Measurements from ENCODE around the gene NDUFC2. TPM values are rescaled to one million over a fixed set of nuclear protein-coding genes. Genes with fewer than 3 reads are reported as not detected.
"Not testable (repeated sequence)": the region's sequence is repeated elsewhere in the genome, so short reads cannot be mapped to it uniquely, and the experiment has no call there.

NDUFC2 gene
- total and polyA plus RNA-seq, 9 donors = 140 to 207 (median 171) TPM

GRCh38 chr11:78059749-78060328, 19.8 kb downstream of the NDUFC2 start:
- H3K4me1 ChIP-seq (ENCODE audit: control insufficient read depth, insufficient read depth, low read length) = peaks cover 25% of the 10 kb centered on the region
- H3K9me3 ChIP-seq (replicated peaks; ENCODE audit: control insufficient read depth, low read depth, low read length); H3K27ac ChIP-seq (ENCODE audit: low read length); H3K27me3 ChIP-seq (ENCODE audit: control insufficient read depth, insufficient read depth, low read length); H3K36me3 ChIP-seq (ENCODE audit: control insufficient read depth, insufficient read depth, low read length); H3K4me3 ChIP-seq (ENCODE audit: low read length); DNase-seq: not testable (repeated sequence)
- WGBS (ENCODE audit: insufficient coverage) = 89% methylated on average over 3 of the region's 9 CpGs

- WGBS (ENCODE audit: insufficient coverage) = 80% methylated on average over 8 of the region's 10 CpGs
- H3K27me3 ChIP-seq (ENCODE audit: control insufficient read depth, insufficient read depth, low read length) = no peaks in the 10 kb centered on the region
- no peak overlapping the region for H3K4me3 ChIP-seq (ENCODE audit: low read length)
- H3K9me3 ChIP-seq (replicated peaks; ENCODE audit: control insufficient read depth, low read depth, low read length) = no peaks in the 10 kb centered on the region
- no peak for DNase-seq
- peaks cover 12% of the 10 kb centered on the region for H3K4me1 ChIP-seq (ENCODE audit: control insufficient read depth, insufficient read depth, low read length)
- no peaks in the 10 kb centered on the region for H3K36me3 ChIP-seq (ENCODE audit: control insufficient read depth, insufficient read depth, low read length)
- no peak overlapping the region for H3K27ac ChIP-seq (ENCODE audit: low read length)
Measured at GRCh38 chr11:78057462-78058055, 22.1 kb downstream of the NDUFC2 start.

DNA sequence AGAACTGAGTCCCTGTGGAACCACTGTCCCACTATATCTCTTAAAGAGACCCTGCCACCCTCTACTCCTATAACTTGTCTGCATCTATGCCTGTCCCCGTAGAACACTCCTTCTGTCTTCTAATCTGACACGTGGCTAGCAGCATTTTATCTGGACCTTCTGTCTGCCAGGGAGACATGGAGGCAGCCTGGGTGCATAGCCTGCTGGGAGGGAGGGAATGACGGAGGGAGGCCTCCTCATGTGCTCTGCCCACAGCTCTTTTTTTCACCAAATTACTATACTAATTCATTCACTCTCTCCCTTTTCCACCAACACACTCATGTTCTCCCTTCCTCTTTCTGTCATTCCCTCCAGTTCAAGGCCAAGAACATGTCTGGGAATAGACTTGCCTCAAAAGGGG, 23.6 kb downstream of the NDUFC2 start:
- H3K36me3 ChIP-seq (ENCODE audit: control insufficient read depth, insufficient read depth, low read length) = no peaks in the 10 kb centered on the region
- 72% methylated on average over 2 of the region's 3 CpGs for WGBS (ENCODE audit: insufficient coverage)
- DNase-seq = no peak
- H3K9me3 ChIP-seq (replicated peaks; ENCODE audit: control insufficient read depth, low read depth, low read length) = no peaks in the 10 kb centered on the region
- peaks cover 3% of the 10 kb centered on the region for H3K4me1 ChIP-seq (ENCODE audit: control insufficient read depth, insufficient read depth, low read length)
- H3K27ac ChIP-seq (ENCODE audit: low read length) = no peak overlapping the region
- no peaks in the 10 kb centered on the region for H3K27me3 ChIP-seq (ENCODE audit: control insufficient read depth, insufficient read depth, low read length)
- no peak overlapping the region for H3K4me3 ChIP-seq (ENCODE audit: low read length)

- WGBS (ENCODE audit: insufficient coverage) = 89% methylated on average over 4 of the region's 4 CpGs
- H3K36me3 ChIP-seq (ENCODE audit: control insufficient read depth, insufficient read depth, low read length) = no peaks in the 10 kb centered on the region
- no peak overlapping the region for H3K27ac ChIP-seq (ENCODE audit: low read length)
- DNase-seq = no peak
- no peak overlapping the region for H3K4me3 ChIP-seq (ENCODE audit: low read length)
- H3K9me3 ChIP-seq (replicated peaks; ENCODE audit: control insufficient read depth, low read depth, low read length) = no peaks in the 10 kb centered on the region
- H3K4me1 ChIP-seq (ENCODE audit: control insufficient read depth, insufficient read depth, low read length) = no peaks in the 10 kb centered on the region
- no peaks in the 10 kb centered on the region for H3K27me3 ChIP-seq (ENCODE audit: control insufficient read depth, insufficient read depth, low read length)
Measured at GRCh38 chr11:78054971-78055370, 24.7 kb downstream of the NDUFC2 start.

GRCh38 chr11:78050964-78051831, 28.5 kb downstream of the NDUFC2 start:
- peaks cover 3% of the 10 kb centered on the region for H3K4me1 ChIP-seq (ENCODE audit: control insufficient read depth, insufficient read depth, low read length)
- H3K36me3 ChIP-seq (ENCODE audit: control insufficient read depth, insufficient read depth, low read length) = no peaks in the 10 kb centered on the region
- H3K27me3 ChIP-seq (ENCODE audit: control insufficient read depth, insufficient read depth, low read length) = no peaks in the 10 kb centered on the region
- no peak overlapping the region for H3K4me3 ChIP-seq (ENCODE audit: low read length)
- DNase-seq = no peak
- H3K27ac ChIP-seq (ENCODE audit: low read length) = no peak overlapping the region
- H3K9me3 ChIP-seq (replicated peaks; ENCODE audit: control insufficient read depth, low read depth, low read length) = no peaks in the 10 kb centered on the region
- 60% methylated on average over 4 of the region's 6 CpGs for WGBS (ENCODE audit: insufficient coverage)

GRCh38 chr11:78049348-78049747, 30.3 kb downstream of the NDUFC2 start:
- Histone ChIP-seq H3K4me3 (ENCODE audit: low read length) (no peak overlapping the region), H3K9me3 (replicated peaks; ENCODE audit: control insufficient read depth, low read depth, low read length) (no peaks in the 10 kb centered on the region), H3K27me3 (ENCODE audit: control insufficient read depth, insufficient read depth, low read length) (no peaks in the 10 kb centered on the region), H3K36me3 (ENCODE audit: control insufficient read depth, insufficient read depth, low read length) (no peaks in the 10 kb centered on the region), H3K27ac (ENCODE audit: low read length) (no peak overlapping the region), H3K4me1 (ENCODE audit: control insufficient read depth, insufficient read depth, low read length) (peaks cover 15% of the 10 kb centered on the region)
- 20% methylated on average over 3 of the region's 8 CpGs for WGBS (ENCODE audit: insufficient coverage)
- no peak for DNase-seq

- 77% methylated on average over 2 of the region's 3 CpGs for WGBS (ENCODE audit: insufficient coverage)
- H3K9me3 ChIP-seq (replicated peaks; ENCODE audit: control insufficient read depth, low read depth, low read length) = no peaks in the 10 kb centered on the region
- no peak overlapping the region for H3K27ac ChIP-seq (ENCODE audit: low read length)
- H3K4me3 ChIP-seq (ENCODE audit: low read length) = no peak overlapping the region
- no peaks in the 10 kb centered on the region for H3K36me3 ChIP-seq (ENCODE audit: control insufficient read depth, insufficient read depth, low read length)
- H3K4me1 ChIP-seq (ENCODE audit: control insufficient read depth, insufficient read depth, low read length) = peaks cover 16% of the 10 kb centered on the region
- no peaks in the 10 kb centered on the region for H3K27me3 ChIP-seq (ENCODE audit: control insufficient read depth, insufficient read depth, low read length)
- no peak for DNase-seq
Measured at GRCh38 chr11:78048561-78048960, 31.1 kb downstream of the NDUFC2 start.

GRCh38 chr11:78046486-78046854, 33.2 kb downstream of the NDUFC2 start:
- Histone ChIP-seq H3K27me3 (ENCODE audit: control insufficient read depth, insufficient read depth, low read length) (no peaks in the 10 kb centered on the region), H3K4me1 (ENCODE audit: control insufficient read depth, insufficient read depth, low read length) (peaks cover 25% of the 10 kb centered on the region), H3K36me3 (ENCODE audit: control insufficient read depth, insufficient read depth, low read length) (no peaks in the 10 kb centered on the region), H3K9me3 (replicated peaks; ENCODE audit: control insufficient read depth, low read depth, low read length) (no peaks in the 10 kb centered on the region), H3K27ac (ENCODE audit: low read length) (peak overlapping the region; percentile 24), H3K4me3 (ENCODE audit: low read length) (no peak overlapping the region)
- WGBS (ENCODE audit: insufficient coverage) = 6% methylated on average over 3 of the region's 6 CpGs
- DNase-seq = no peak

GRCh38 chr11:78045851-78046485, 33.7 kb downstream of the NDUFC2 start:
- H3K27ac ChIP-seq (ENCODE audit: low read length) = peak overlapping the region; percentile 89
- no peaks in the 10 kb centered on the region for H3K9me3 ChIP-seq (replicated peaks; ENCODE audit: control insufficient read depth, low read depth, low read length)
- peak overlapping the region; percentile 63 for H3K4me3 ChIP-seq (ENCODE audit: low read length)
- DNase-seq = peak; percentile 88
- H3K4me1 ChIP-seq (ENCODE audit: control insufficient read depth, insufficient read depth, low read length) = peaks cover 25% of the 10 kb centered on the region
- H3K27me3 ChIP-seq (ENCODE audit: control insufficient read depth, insufficient read depth, low read length) = no peaks in the 10 kb centered on the region
- 2% methylated on average over 22 of the region's 28 CpGs for WGBS (ENCODE audit: insufficient coverage)
- H3K36me3 ChIP-seq (ENCODE audit: control insufficient read depth, insufficient read depth, low read length) = no peaks in the 10 kb centered on the region

DNA sequence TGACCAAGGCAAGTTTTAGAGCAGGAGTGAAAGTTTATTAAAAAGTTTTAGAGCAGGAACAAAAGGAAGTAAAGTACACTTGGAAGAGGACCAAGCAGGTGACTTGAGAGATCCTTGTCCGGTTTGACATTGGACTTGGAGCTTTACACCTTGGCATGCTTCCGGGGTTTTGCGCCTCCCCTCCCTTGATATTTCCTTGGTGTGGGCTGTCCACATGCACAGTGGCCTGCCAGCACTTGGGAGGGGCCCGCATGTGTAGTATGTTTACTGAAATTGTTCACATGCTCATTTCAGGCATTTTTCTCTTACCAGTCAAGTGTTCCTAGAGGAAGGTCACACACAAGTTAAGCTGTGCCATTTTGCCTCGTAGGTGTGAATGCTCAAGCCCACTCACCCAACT, 35.0 kb downstream of the NDUFC2 start:
- 70% methylated on average over 2 of the region's 5 CpGs for WGBS (ENCODE audit: insufficient coverage)
- Histone ChIP-seq H3K4me3 (ENCODE audit: low read length) (no peak overlapping the region), H3K36me3 (ENCODE audit: control insufficient read depth, insufficient read depth, low read length) (no peaks in the 10 kb centered on the region), H3K4me1 (ENCODE audit: control insufficient read depth, insufficient read depth, low read length) (peaks cover 34% of the 10 kb centered on the region), H3K27ac (ENCODE audit: low read length) (no peak overlapping the region), H3K9me3 (replicated peaks; ENCODE audit: control insufficient read depth, low read depth, low read length) (no peaks in the 10 kb centered on the region), H3K27me3 (ENCODE audit: control insufficient read depth, insufficient read depth, low read length) (no peaks in the 10 kb centered on the region)
- no peak for DNase-seq

Measured in muscle of leg (tissue), 11 donors.